Duodenal mucosa (tissue), 2 donors: ENCODE measurements around the gene MYO1B.

Experiments used
- H3K27ac ChIP-seq: one replicate; pipeline ENCODE4 v1.7.0; 2013; ENCODE audit warnings: low read depth, low read length
- H3K27me3 ChIP-seq, 2 donors: one replicate each; pipeline ENCODE4 v1.7.0; 2013; ENCODE audit warnings: low read length in 2 of 2, control low read depth in 1 of 2; ENCODE audit not compliant: insufficient read depth in 2 of 2, control insufficient read depth in 1 of 2
- H3K36me3 ChIP-seq, 2 donors: one replicate each; pipeline ENCODE4 v1.7.0; 2013; ENCODE audit warnings: low read length in 2 of 2, control low read depth in 1 of 2; ENCODE audit not compliant: insufficient read depth in 2 of 2, control insufficient read depth in 1 of 2
- H3K4me1 ChIP-seq, 2 donors: one replicate each; pipeline ENCODE4 v1.7.0; 2013; ENCODE audit warnings: low read length in 2 of 2, control low read depth in 1 of 2; ENCODE audit not compliant: insufficient read depth in 2 of 2, control insufficient read depth in 1 of 2
- H3K4me3 ChIP-seq, 2 donors: one replicate each; pipeline ENCODE4 v1.7.0; 2013; ENCODE audit warnings: low read length in 2 of 2, low read depth in 1 of 2
- H3K9ac ChIP-seq, 2 donors: one replicate each; pipeline ENCODE4 v1.7.0; 2013; ENCODE audit warnings: low read length in 2 of 2, low read depth in 1 of 2
- H3K9me3 ChIP-seq, 2 donors: one replicate each; pipeline ENCODE4 v1.7.0; 2013; ENCODE audit warnings: low read length in 2 of 2, control low read depth in 1 of 2; ENCODE audit not compliant: control insufficient read depth in 1 of 2

Gene MYO1B

DNA sequence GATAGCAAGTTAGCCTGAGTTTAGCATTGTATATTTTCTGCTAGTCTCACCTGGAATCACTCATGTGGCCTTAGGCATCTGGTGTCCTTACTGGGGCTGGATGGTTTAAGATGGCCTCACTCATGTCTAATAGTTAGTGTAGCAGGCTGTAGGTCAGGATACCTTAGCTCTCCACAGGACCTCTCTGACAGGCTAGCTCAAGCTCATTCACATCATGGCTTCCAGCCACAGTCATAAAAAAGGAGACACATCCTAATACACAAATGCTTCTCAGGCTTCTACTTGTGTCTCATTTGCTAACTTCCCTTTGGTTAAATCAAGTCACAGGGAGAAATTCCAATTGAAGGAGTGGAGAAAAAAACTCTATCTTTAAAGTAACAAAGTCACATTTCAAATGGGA is 47.7 kb downstream of the MYO1B start:
- peaks cover 4 to 16% of the 10 kb centered on the region in 2 donors for H3K4me1 ChIP-seq
- no peak overlapping the region for H3K9ac ChIP-seq
- no peaks in the 10 kb centered on the region for H3K9me3 ChIP-seq
- H3K27ac ChIP-seq = no peak overlapping the region
- H3K36me3 ChIP-seq = no peaks in the 10 kb centered on the region
- H3K4me3 ChIP-seq = no peak overlapping the region
- no peaks in the 10 kb centered on the region for H3K27me3 ChIP-seq

GRCh38 chr2:191295088-191295487 is 49.9 kb downstream of the MYO1B start:
- Histone ChIP-seq H3K27ac (no peak overlapping the region), H3K4me3 (no peak overlapping the region), H3K36me3 (no peaks in the 10 kb centered on the region), H3K9me3 (no peaks in the 10 kb centered on the region), H3K4me1 (peaks cover 4 to 16% of the 10 kb centered on the region in 2 donors), H3K9ac (no peak overlapping the region), H3K27me3 (no peaks in the 10 kb centered on the region)

- peaks cover 4 to 15% of the 10 kb centered on the region in 2 donors for H3K4me1 ChIP-seq
- H3K27ac ChIP-seq = no peak overlapping the region
- H3K9ac ChIP-seq = no peak overlapping the region
- H3K36me3 ChIP-seq = no peaks in the 10 kb centered on the region
- H3K4me3 ChIP-seq = no peak overlapping the region
- no peaks in the 10 kb centered on the region for H3K9me3 ChIP-seq
- no peaks in the 10 kb centered on the region for H3K27me3 ChIP-seq
These were observed 51.1 kb downstream of the MYO1B start for GRCh38 chr2:191296083-191297006.

- Histone ChIP-seq H3K9ac (no peak overlapping the region), H3K36me3 (no peaks in the 10 kb centered on the region), H3K9me3 (no peaks in the 10 kb centered on the region), H3K27me3 (no peaks in the 10 kb centered on the region), H3K4me3 (no peak overlapping the region), H3K27ac (no peak overlapping the region), H3K4me1 (peaks cover 4 to 9% of the 10 kb centered on the region in 2 donors)
These were observed 51.8 kb downstream of the MYO1B start for GRCh38 chr2:191297033-191297432.

- no peak overlapping the region for H3K27ac ChIP-seq
- no peak overlapping the region for H3K4me3 ChIP-seq
- H3K4me1 ChIP-seq = peaks cover 4 to 18% of the 10 kb centered on the region in 2 donors
- no peaks in the 10 kb centered on the region for H3K27me3 ChIP-seq
- H3K9me3 ChIP-seq = no peaks in the 10 kb centered on the region
- no peak overlapping the region for H3K9ac ChIP-seq
- no peaks in the 10 kb centered on the region for H3K36me3 ChIP-seq
These were observed 53.1 kb downstream of the MYO1B start for GRCh38 chr2:191298306-191298705.

GRCh38 chr2:191299010-191299409 is 53.8 kb downstream of the MYO1B start:
- H3K9ac ChIP-seq = no peak overlapping the region
- no peak overlapping the region for H3K27ac ChIP-seq
- H3K4me1 ChIP-seq = peaks cover 4 to 25% of the 10 kb centered on the region in 2 donors
- no peaks in the 10 kb centered on the region for H3K9me3 ChIP-seq
- H3K36me3 ChIP-seq = no peaks in the 10 kb centered on the region
- H3K4me3 ChIP-seq = no peak overlapping the region
- H3K27me3 ChIP-seq = no peaks in the 10 kb centered on the region

GRCh38 chr2:191299866-191300265 is 54.7 kb downstream of the MYO1B start:
- H3K4me1 ChIP-seq = peaks cover 8 to 28% of the 10 kb centered on the region in 2 donors
- H3K9me3 ChIP-seq = no peaks in the 10 kb centered on the region
- no peak overlapping the region for H3K27ac ChIP-seq
- H3K27me3 ChIP-seq = no peaks in the 10 kb centered on the region
- no peak overlapping the region for H3K4me3 ChIP-seq
- H3K9ac ChIP-seq = no peak overlapping the region
- no peaks in the 10 kb centered on the region for H3K36me3 ChIP-seq

DNA sequence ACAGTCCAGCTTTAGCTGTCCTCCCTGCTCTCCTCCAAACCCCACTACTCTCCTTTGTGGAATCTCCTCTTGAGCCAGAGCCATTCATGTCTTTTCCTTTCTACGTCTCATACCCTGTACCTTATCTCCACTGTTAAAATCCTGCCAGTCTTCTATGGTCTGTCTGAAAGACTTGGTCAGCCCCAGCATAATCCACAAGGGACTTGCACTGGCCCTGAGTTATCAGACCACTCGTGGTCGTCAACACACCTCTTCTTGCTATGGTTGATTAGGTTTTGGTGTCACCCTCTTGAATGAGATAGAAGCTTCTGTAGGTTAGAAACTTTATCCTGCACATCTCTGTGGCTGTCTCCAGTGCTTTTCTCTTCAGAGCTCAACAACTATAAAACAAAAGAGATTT is 56.8 kb downstream of the MYO1B start:
- H3K4me3 ChIP-seq = no peak overlapping the region
- H3K27ac ChIP-seq = no peak overlapping the region

GRCh38 chr2:191302459-191303139 is 57.4 kb downstream of the MYO1B start:
- Histone ChIP-seq H3K27ac (no peak overlapping the region), H3K9ac (no peak overlapping the region), H3K27me3 (no peaks in the 10 kb centered on the region), H3K36me3 (no peaks in the 10 kb centered on the region), H3K4me1 (peaks cover 13 to 30% of the 10 kb centered on the region in 2 donors), H3K9me3 (no peaks in the 10 kb centered on the region), H3K4me3 (no peak overlapping the region)

More for the DNA sequence above, 56.8 kb downstream of the MYO1B start:
- no peaks in the 10 kb centered on the region for H3K27me3 ChIP-seq
- no peaks in the 10 kb centered on the region for H3K9me3 ChIP-seq
- H3K9ac ChIP-seq = no peak overlapping the region
- H3K36me3 ChIP-seq = no peaks in the 10 kb centered on the region
- H3K4me1 ChIP-seq = peaks cover 18 to 30% of the 10 kb centered on the region in 2 donors
